PC-3 (cell line): ENCODE results near the gene CAMK1G. TPM values are rescaled to one million over a fixed set of nuclear protein-coding genes. Genes with fewer than 3 reads are reported as not detected.

Experiments used
- ATAC-seq: fragments of 200-7000 bp; cut with Tn5 transposase; 2 replicates; pipeline ENCODE4 v1.9.1; 2020; ENCODE audit warnings: mild to moderate bottlenecking, moderate library complexity
- BruUV-seq: library from RNA; stranded (reverse); fragments of 400-500 nt; replicated peaks from 2 replicates; lab custom pipeline; 2021; lab: Mats Ljungman, UMichigan
- CTCF ChIA-PET: fragments of 300-600 bp; sonication (Branson Sonifier 250); formaldehyde crosslinking; loops from one replicate; lab custom pipeline; 2022; ENCODE audit warnings: antibody characterized with exemption; lab: Charles Lee
- POLR2A ChIA-PET: fragments of 300-600 bp; sonication (Branson Sonifier 250); formaldehyde crosslinking; loops from one replicate; lab custom pipeline; 2022; ENCODE audit warnings: antibody characterized with exemption; ENCODE audit not compliant: unreplicated experiment; lab: Charles Lee
- DNase-seq: peaks from one replicate; pipeline ENCODE4 v3.0.0-alpha.2; 2015
- H2AFZ ChIP-seq: fragments of 300-600 bp; sonication (generic); 2 replicates; pipeline ENCODE4 v1.6.0; 2016; ENCODE audit warnings: antibody characterized with exemption, low read length
- H3F3A ChIP-seq: fragments of 300-600 bp; sonication (generic); one replicate; pipeline ENCODE4 v1.6.0; 2017; ENCODE audit warnings: antibody characterized with exemption, low read length, control low read depth, mild to moderate bottlenecking; ENCODE audit not compliant: unreplicated experiment
- H3K27ac ChIP-seq: fragments of 300-600 bp; sonication (generic); 2 replicates; pipeline ENCODE4 v1.5.1; 2016; ENCODE audit warnings: mild to moderate bottlenecking, low read length
- H3K27me3 ChIP-seq: fragments of 300-600 bp; sonication (generic); 2 replicates; pipeline ENCODE4 v1.6.1; 2016; ENCODE audit warnings: low read length, mixed read lengths
- H3K36me3 ChIP-seq: fragments of 300-600 bp; sonication (generic); 2 replicates; pipeline ENCODE4 v1.6.1; 2016; ENCODE audit warnings: low read depth, mixed run types, low read length, mixed read lengths
- H3K4me1 ChIP-seq: fragments of 300-600 bp; sonication (generic); 2 replicates; pipeline ENCODE4 v1.5.1; 2016; ENCODE audit warnings: low read length; ENCODE audit not compliant: insufficient read depth
- H3K4me2 ChIP-seq: fragments of 300-600 bp; sonication (generic); 2 replicates; pipeline ENCODE4 v1.6.0; 2016; ENCODE audit warnings: low read length
- H3K4me3 ChIP-seq: fragments of 300-600 bp; sonication (generic); 2 replicates; pipeline ENCODE4 v1.5.1; 2016; ENCODE audit warnings: mild to moderate bottlenecking, low read length, mixed read lengths
- H3K79me2 ChIP-seq: fragments of 300-600 bp; sonication (generic); 2 replicates; pipeline ENCODE4 v1.6.1; 2017; ENCODE audit warnings: low read length, mixed read lengths
- H3K9ac ChIP-seq: fragments of 300-600 bp; sonication (generic); 2 replicates; pipeline ENCODE4 v1.6.0; 2016; ENCODE audit warnings: mild to moderate bottlenecking, low read length
- H3K9me2 ChIP-seq: fragments of 300-600 bp; sonication (generic); replicated peaks from 2 replicates; pipeline ENCODE4 v1.6.1; 2016; ENCODE audit warnings: mixed run types, low read length, mixed read lengths
- H3K9me3 ChIP-seq: fragments of 300-600 bp; sonication (generic); 2 replicates; pipeline ENCODE4 v1.6.1; 2016; ENCODE audit warnings: low read length, mixed read lengths
- H4K20me1 ChIP-seq: fragments of 300-600 bp; sonication (generic); 2 replicates; pipeline ENCODE4 v1.6.1; 2016; ENCODE audit warnings: low read length, mixed read lengths
- CTCF ChIP-seq: fragments of 300-600 bp; sonication (generic); conservative IDR thresholded peaks from 2 replicates; pipeline ENCODE4 v1.5.1; 2017; ENCODE audit warnings: antibody characterized with exemption, low read depth, mild to moderate bottlenecking, low read length
- EZH2 ChIP-seq: fragments of 300-600 bp; sonication (generic); IDR thresholded peaks from one replicate; pipeline ENCODE4 v1.6.1; 2017; ENCODE audit warnings: antibody characterized with exemption, mild to moderate bottlenecking, low read length; ENCODE audit not compliant: unreplicated experiment
- EZH2phosphoT487 ChIP-seq: fragments of 300-600 bp; sonication (generic); IDR thresholded peaks from 2 replicates; pipeline ENCODE4 v1.6.1; 2018; ENCODE audit warnings: mild to moderate bottlenecking, antibody characterized with exemption, low read length, borderline replicate concordance
- intact Hi-C: fragments of 100-400 bp; cut with micrococcal nuclease; formaldehyde crosslinking; loops from 2 replicates; pipeline ENCODE4 v1.9.0; 2023
- total RNA-seq: library from RNA; depleted of rRNA; stranded (reverse); fragments of >200 nt; gene quantifications from 2 replicates; pipeline ENCODE4 v1.2.3, GENCODE V29; 2014

CAMK1G gene
- total RNA-seq, 1 experiment from 2014 or later, result not detected

GRCh38 chr1:209618291-209618690 lies 34.8 kb downstream of the CAMK1G start:
- H3K4me2 ChIP-seq, result no peak overlapping the region
- BruUV-seq, result no TSS peak
- H3F3A ChIP-seq, result peaks cover 28% of the 10 kb centered on the region
- ATAC-seq (no peak), DNase-seq (no peak)
- no peak overlapping the region for H3K9ac ChIP-seq
- TF ChIP-seq CTCF (no peak), EZH2 (no peak), EZH2phosphoT487 (no peak)
- H3K9me3 ChIP-seq, result no peaks in the 10 kb centered on the region
- no peak overlapping the region for H3K27ac ChIP-seq
- H3K9me2 ChIP-seq, result no peaks in the 10 kb centered on the region
- no peak overlapping the region for H2AFZ ChIP-seq
- intact Hi-C loops, result no loop called here
- no peak overlapping the region for H3K4me3 ChIP-seq
- POLR2A ChIA-PET, result no interaction called here
- no peaks in the 10 kb centered on the region for H3K4me1 ChIP-seq
- CTCF ChIA-PET, result no interaction called here
- peaks cover 97% of the 10 kb centered on the region for H3K36me3 ChIP-seq
- no peaks in the 10 kb centered on the region for H3K79me2 ChIP-seq
- peaks cover 45% of the 10 kb centered on the region for H4K20me1 ChIP-seq
- H3K27me3 ChIP-seq, result no peaks in the 10 kb centered on the region

DNA sequence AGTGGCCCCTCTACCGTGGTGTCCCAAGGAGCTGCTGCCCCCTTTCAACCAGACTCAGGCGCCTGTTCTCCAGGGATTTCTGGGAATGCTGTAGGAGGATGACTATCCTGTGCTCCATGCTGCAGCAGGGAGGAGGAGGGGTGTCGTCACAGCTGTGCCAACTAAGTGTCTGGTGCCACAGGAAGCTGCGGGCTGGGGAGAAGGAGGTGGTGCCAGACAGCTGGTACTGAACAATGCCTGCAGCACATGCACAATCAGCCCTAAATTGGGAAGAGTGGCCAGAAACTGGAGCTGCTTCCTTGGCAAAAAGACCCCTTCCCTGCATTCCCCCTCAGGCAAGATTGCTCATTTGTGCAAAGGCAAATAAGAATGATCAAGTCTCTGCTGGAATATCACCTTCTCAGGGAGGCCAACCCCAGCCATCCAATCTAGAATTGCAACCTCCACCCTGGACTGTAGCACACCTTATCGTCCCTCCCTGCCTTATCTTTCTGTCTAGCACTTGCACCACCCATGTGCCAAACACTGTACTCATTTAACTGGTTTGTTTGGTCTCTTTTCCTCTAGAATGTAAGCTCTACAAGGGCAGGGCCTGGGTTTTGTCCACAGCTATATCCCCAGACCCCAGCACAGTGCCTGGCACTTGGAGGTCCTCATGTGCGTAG lies 35.4 kb downstream of the CAMK1G start:
- no TSS peak for BruUV-seq
- Histone ChIP-seq H3K9ac (no peak overlapping the region), H3K9me2 (no peaks in the 10 kb centered on the region), H2AFZ (no peak overlapping the region), H3K4me1 (no peaks in the 10 kb centered on the region), H4K20me1 (peaks cover 42% of the 10 kb centered on the region), H3K36me3 (peaks cover 100% of the 10 kb centered on the region), H3F3A (peaks cover 23% of the 10 kb centered on the region), H3K4me2 (no peak overlapping the region), H3K4me3 (no peak overlapping the region), H3K27ac (no peak overlapping the region), H3K79me2 (no peaks in the 10 kb centered on the region), H3K9me3 (no peaks in the 10 kb centered on the region), H3K27me3 (no peaks in the 10 kb centered on the region)
- TF ChIP-seq EZH2phosphoT487 (no peak), EZH2 (no peak), CTCF (no peak)
- DNase-seq (no peak), ATAC-seq (no peak)
- ChIA-PET POLR2A (no interaction called here), CTCF (no interaction called here)
- intact Hi-C loops, result no loop called here
